K562 (cell line): ENCODE measurements around the gene PRR7. TPM values are rescaled to one million over a fixed set of nuclear protein-coding genes. Genes with fewer than 3 reads are reported as not detected.

Source experiments
- ATAC-seq: fragments of 200-7000 bp; cut with Tn5 transposase; 3 replicates; pipeline ENCODE4 v1.9.1; 2020; ENCODE audit warnings: moderate library complexity
- BruUV-seq: library from RNA; stranded (reverse); fragments of 400-500 nt; replicated peaks from 2 replicates; lab custom pipeline; 2021; lab: Mats Ljungman, UMichigan
- CTCF ChIA-PET: fragments of 300-600 bp; formaldehyde crosslinking; extraction: SDS; loops from one replicate; lab custom pipeline; 2021; ENCODE audit warnings: low intra/inter-chr PET ratio; lab: Yijun Ruan, JAX
- POLR2A ChIA-PET: fragments of 300-600, 350-650 bp; sonication (Branson Sonifier 250); formaldehyde crosslinking; extraction: SDS; loops from one replicate; lab custom pipeline; 2021; ENCODE audit warnings: antibody characterized with exemption, inconsistent platforms; lab: Yijun Ruan, JAX
- DNase-seq, 4 experiments: peaks; one replicate each; pipeline versions ENCODE4 v3.0.0 to v3.0.0-alpha.2; 2011 to 2018; ENCODE audit warnings: low spot score in 3 of 4, mixed read lengths in 3 of 4; ENCODE audit errors: extremely low read depth in 1 of 4
- FAIRE-seq: peaks from 2 replicates; lab custom pipeline; 2011; peaks lifted over from hg19 to GRCh38; lab: Jason Lieb, UNC
- H2AFZ ChIP-seq: 2 replicates; pipeline ENCODE4 v1.6.0; 2011; ENCODE audit warnings: low read depth, low read length, control low read depth, inconsistent platforms
- H3K27ac ChIP-seq: fragments of 200-600 bp; 3 replicates; pipeline ENCODE4 v1.8.0; 2011; ENCODE audit warnings: low read depth, mild to moderate bottlenecking, control low read depth, inconsistent platforms, low read length, moderate library complexity, mixed read lengths; ENCODE audit errors: extremely low read depth
- H3K27me3 ChIP-seq, 2 experiments: fragments of 300-600 bp in 1 of 2; 2 replicates in 1 of 2; 3 replicates in 1 of 2; pipeline versions ENCODE4 v1.6.0 to v1.8.0; 2011; ENCODE audit warnings: inconsistent platforms in 2 of 2, low read length in 2 of 2, mild to moderate bottlenecking in 1 of 2, mixed read lengths in 1 of 2, moderate library complexity in 1 of 2; ENCODE audit not compliant: control insufficient read depth in 2 of 2, insufficient read depth in 2 of 2
- H3K36me3 ChIP-seq: fragments of 300-600 bp; 3 replicates; pipeline ENCODE4 v1.8.0; 2011; ENCODE audit warnings: mild to moderate bottlenecking, low read length, inconsistent platforms; ENCODE audit not compliant: control insufficient read depth, insufficient read depth
- H3K4me1 ChIP-seq, 2 experiments: fragments of 200-600 bp in 1 of 2; replicated peaks in 1 of 2; 2 replicates in 1 of 2; 3 replicates in 1 of 2; pipeline versions ENCODE4 v1.5.1 to v1.8.0; 2011; ENCODE audit warnings: inconsistent platforms in 2 of 2, low read length in 2 of 2, mild to moderate bottlenecking in 1 of 2, mixed read lengths in 1 of 2, moderate library complexity in 1 of 2; ENCODE audit not compliant: control insufficient read depth in 2 of 2, insufficient read depth in 2 of 2
- H3K4me2 ChIP-seq: 2 replicates; pipeline ENCODE4 v1.6.1; 2011; ENCODE audit warnings: low read length, control low read depth, inconsistent platforms, mixed read lengths; ENCODE audit not compliant: insufficient read depth
- H3K4me3 ChIP-seq: fragments of 200-600 bp; sonication (generic), shearing (Covaris generic); 2 replicates; pipeline ENCODE4 v1.5.1; 2016; ENCODE audit warnings: control low read depth, inconsistent platforms
- H3K79me2 ChIP-seq: fragments of 200-600 bp; 3 replicates; pipeline ENCODE4 v1.8.0; 2011; ENCODE audit warnings: low read length, inconsistent platforms; ENCODE audit not compliant: control insufficient read depth, insufficient read depth
- H3K9ac ChIP-seq, 2 experiments: 2 replicates each; pipeline versions ENCODE4 v1.6.0 to v1.6.1; 2011; ENCODE audit warnings: low read depth in 2 of 2, low read length in 2 of 2, control low read depth in 1 of 2, inconsistent platforms in 1 of 2, mild to moderate bottlenecking in 1 of 2, mixed read lengths in 1 of 2; ENCODE audit not compliant: insufficient read depth in 1 of 2
- H3K9me1 ChIP-seq: one replicate; pipeline ENCODE4 v1.6.0; 2011; ENCODE audit warnings: inconsistent platforms, mild to moderate bottlenecking, low read length, moderate library complexity; ENCODE audit not compliant: control insufficient read depth, insufficient read depth
- H3K9me3 ChIP-seq: replicated peaks from 2 replicates; pipeline ENCODE4 v1.5.1; 2011; ENCODE audit warnings: low read depth, low read length, inconsistent platforms; ENCODE audit not compliant: control insufficient read depth, insufficient read depth
- H4K20me1 ChIP-seq: replicated peaks from 2 replicates; pipeline ENCODE4 v1.6.1; 2011; ENCODE audit warnings: low read length, inconsistent platforms, mixed read lengths; ENCODE audit not compliant: control insufficient read depth, insufficient read depth
- CEBPG ChIP-seq, 3 experiments: fragments of 200-800 bp in 1 of 3; sonication (Bioruptor generic) in 1 of 3; sonication (generic) in 1 of 3; formaldehyde crosslinking in 1 of 3; IDR thresholded peaks in 2 of 3; conservative IDR thresholded peaks in 1 of 3; 2 replicates each; pipeline versions ENCODE4 v1.6.1 to v1.8.0; 2016 to 2022; ENCODE audit warnings: missing compliant biosample characterization in 2 of 3, missing genetic modification characterization in 2 of 3, mild to moderate bottlenecking in 1 of 3, missing genetic modification reagents in 1 of 3
- MAFK ChIP-seq: IDR thresholded peaks from 2 replicates; pipeline ENCODE4 v1.6.1; 2011; ENCODE audit warnings: low read length, improper control_type of control experiment
- MYBL2 ChIP-seq, 2 experiments: fragments of 450-650 bp in 1 of 2; sonication (generic) in 1 of 2; formaldehyde crosslinking in 1 of 2; IDR thresholded peaks; 2 replicates each; pipeline versions ENCODE4 v1.6.1 to v1.8.1; 2017 to 2022; ENCODE audit warnings: borderline replicate concordance in 1 of 2, inconsistent platforms in 1 of 2, low read depth in 1 of 2, mild to moderate bottlenecking in 1 of 2, missing genetic modification reagents in 1 of 2, moderate library complexity in 1 of 2
- OTX1 ChIP-seq: fragments of 450-650 bp; formaldehyde crosslinking; IDR thresholded peaks from 2 replicates; pipeline ENCODE4 v1.4.0; 2022; ENCODE audit warnings: mild to moderate bottlenecking
- RBM22 ChIP-seq: fragments of 200-400 bp; formaldehyde crosslinking; IDR thresholded peaks from 2 replicates; pipeline ENCODE4 v1.6.1; 2018; ENCODE audit warnings: low read length, low read depth; ENCODE audit not compliant: poor library complexity, severe bottlenecking
- STAT5A ChIP-seq: IDR thresholded peaks from 2 replicates; pipeline ENCODE4 v1.6.1; 2012; ENCODE audit warnings: low read length, inconsistent platforms, borderline replicate concordance
- TRIM24 ChIP-seq, 2 experiments: fragments of 450-650 bp; IDR thresholded peaks; 2 replicates each; pipeline ENCODE4 v1.6.1; 2016
- ZNF263 ChIP-seq: sonication (generic); formaldehyde crosslinking; IDR thresholded peaks from 2 replicates; pipeline ENCODE4 v1.8.0; 2022; ENCODE audit warnings: mild to moderate bottlenecking, missing genetic modification reagents, borderline replicate concordance
- ZNF551 ChIP-seq: fragments of 250-450 bp; sonication (Bioruptor Pico); IDR thresholded peaks from 2 replicates; pipeline ENCODE4 v1.5.0; 2021; ENCODE audit warnings: mild to moderate bottlenecking, moderate library complexity
- ZNF668 ChIP-seq: fragments of 250-450 bp; sonication (Bioruptor Pico); IDR thresholded peaks from 2 replicates; pipeline ENCODE4 v1.8.0; 2022; ENCODE audit warnings: mild to moderate bottlenecking, inconsistent platforms
- WGBS: fragments of 100-300 bp; shearing (Covaris generic); methylation state at CpG from one replicate; pipeline ENCODE4 v1.1.6; 2016; ENCODE audit warnings: low coverage, mixed read lengths; ENCODE audit not compliant: insufficient coverage; ENCODE audit errors: missing lambda C conversion rate; 5-methylcytosine and 5-hydroxymethylcytosine counted together
- in situ Hi-C: fragments of 300-500 bp; cut with MboI; formaldehyde crosslinking; loops from 4 replicates; pipeline ENCODE4 v1.15.0; 2018; ENCODE audit warnings: inconsistent platforms, mixed read lengths
- intact Hi-C: fragments of 100-400 bp; cut with micrococcal nuclease; formaldehyde crosslinking; loops from 2 replicates; pipeline ENCODE4 v1.14.2; 2022
- polyA plus RNA-seq, 8 experiments: library from polyadenylated mRNA; depleted of rRNA in 4 of 8; stranded (reverse) in 5 of 8; unstranded in 3 of 8; fragments of >200 nt; fragmentation: Nextera tagmentation in 2 of 8; fragmentation: Illumina TruSeq in 1 of 8; extraction: Ambion mirVana in 2 of 8; extraction: Trizol in 1 of 8; gene quantifications; 2 replicates each; pipeline versions ENCODE4 v1.2.1 to v1.2.3, GENCODE V29; 2011 to 2014; ENCODE audit warnings: inconsistent platforms in 1 of 8, missing spikeins in 1 of 8
- total RNA-seq, 7 experiments: library from RNA; depleted of rRNA in 6 of 7; stranded (reverse); fragments of >200 nt in 6 of 7; fragmentation: Illumina TruSeq in 2 of 7; extraction: Trizol in 2 of 7; gene quantifications; 2 replicates each; pipeline versions ENCODE4 v1.2.1 to v1.2.3, GENCODE V29; 2011 to 2021; ENCODE audit warnings: low replicate concordance in 1 of 7
- TF ChIP-seq, protein P1 (sequence below): sonication (generic); formaldehyde crosslinking; IDR thresholded peaks from 2 replicates; pipeline ENCODE4 v1.8.1; 2023; ENCODE audit warnings: mild to moderate bottlenecking, missing genetic modification reagents
- TF ChIP-seq, protein P2 (sequence below): fragments of 450-650 bp; IDR thresholded peaks from 2 replicates; pipeline ENCODE4 v1.6.1; 2017; ENCODE audit warnings: antibody characterized with exemption
- TF ChIP-seq, protein P3 (sequence below), 2 experiments: fragments of 450-650 bp; IDR thresholded peaks; 2 replicates each; pipeline ENCODE4 v1.6.1; 2016

PRR7 gene
- total and polyA plus RNA-seq, 9 of the 15 experiments (the other 6 are each of a cell fraction or from before 2014, with no cell fraction given): 0.80 to 11.3 (median 10.4) TPM; not detected in 4

DNA sequence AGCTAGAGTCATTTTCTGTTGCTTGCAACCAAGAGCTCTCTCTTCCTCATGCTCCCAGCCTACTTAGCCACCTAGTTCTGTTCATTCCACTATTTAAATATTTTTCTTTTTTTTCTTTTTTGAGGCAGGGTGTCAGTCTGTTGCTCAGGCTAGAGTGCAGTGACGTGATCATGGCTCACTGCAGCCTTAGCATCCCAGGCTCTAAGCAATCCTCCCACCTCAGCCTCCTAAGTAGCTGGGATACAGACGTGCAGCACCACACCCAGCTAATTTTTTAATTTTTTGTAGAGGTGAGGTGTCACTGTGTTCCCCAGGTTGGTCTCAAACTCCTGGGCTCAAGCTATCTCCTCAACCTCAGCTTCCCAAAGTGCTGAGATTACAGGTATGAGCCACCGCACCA is 32.1 kb upstream of the PRR7 start:
- Histone ChIP-seq H3K4me2 (no peak overlapping the region), H3K4me3 (no peak overlapping the region), H3K27ac (no peak overlapping the region), H3K9me3 (no peaks in the 10 kb centered on the region), H3K9me1 (no peaks in the 10 kb centered on the region), H3K4me1 (no peaks in the 10 kb centered on the region; a peak in 1 of 5 replicates), H3K9ac (no peak overlapping the region), H3K27me3 (no peaks in the 10 kb centered on the region), H3K79me2 (no peaks in the 10 kb centered on the region), H3K36me3 (no peaks in the 10 kb centered on the region), H4K20me1 (no peaks in the 10 kb centered on the region), H2AFZ (peak overlapping the region; percentile 62; the same call in 1 of the 2 replicates)
- WGBS: 11% methylated on average over 3 of the region's 3 CpGs
- intact Hi-C loops (no loop called here), in situ Hi-C loops (no loop called here)
- ATAC-seq (no peak), FAIRE-seq (no peak), DNase-seq (no peak)
- ChIA-PET POLR2A (interaction anchor here (0.6 to 5.0 kb wide), 10 partner anchors 10 to 75 kb away, joined by 3 to 32 read pairs (median 4); partner anchors contain the start of genes GRK6 and PRR7), CTCF (no interaction called here)
- BruUV-seq: no TSS peak
- TF ChIP-seq, protein P1, sequence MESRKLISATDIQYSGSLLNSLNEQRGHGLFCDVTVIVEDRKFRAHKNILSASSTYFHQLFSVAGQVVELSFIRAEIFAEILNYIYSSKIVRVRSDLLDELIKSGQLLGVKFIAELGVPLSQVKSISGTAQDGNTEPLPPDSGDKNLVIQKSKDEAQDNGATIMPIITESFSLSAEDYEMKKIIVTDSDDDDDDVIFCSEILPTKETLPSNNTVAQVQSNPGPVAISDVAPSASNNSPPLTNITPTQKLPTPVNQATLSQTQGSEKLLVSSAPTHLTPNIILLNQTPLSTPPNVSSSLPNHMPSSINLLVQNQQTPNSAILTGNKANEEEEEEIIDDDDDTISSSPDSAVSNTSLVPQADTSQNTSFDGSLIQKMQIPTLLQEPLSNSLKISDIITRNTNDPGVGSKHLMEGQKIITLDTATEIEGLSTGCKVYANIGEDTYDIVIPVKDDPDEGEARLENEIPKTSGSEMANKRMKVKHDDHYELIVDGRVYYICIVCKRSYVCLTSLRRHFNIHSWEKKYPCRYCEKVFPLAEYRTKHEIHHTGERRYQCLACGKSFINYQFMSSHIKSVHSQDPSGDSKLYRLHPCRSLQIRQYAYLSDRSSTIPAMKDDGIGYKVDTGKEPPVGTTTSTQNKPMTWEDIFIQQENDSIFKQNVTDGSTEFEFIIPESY: no peak
- TF ChIP-seq MAFK (no peak), ZNF551 (CRISPR knock-in tag) (no peak), TRIM24 (IDR thresholded peaks at IDR 0.05) (no peak), RBM22 (no peak), ZNF668 (CRISPR knock-in tag) (no peak), OTX1 (CRISPR knock-in tag) (no peak), MYBL2 (IDR thresholded peaks at IDR 0.05; ENCODE audit: low read depth) (no peak), MYBL2 (CRISPR knock-in tag; IDR thresholded peaks at IDR 0.05; ENCODE audit: borderline replicate concordance) (no peak), ZNF263 (CRISPR knock-in tag) (no peak), CEBPG (CRISPR knock-in tag; IDR thresholded peaks at IDR 0.05) (no peak), CEBPG (tag; conservative IDR thresholded peaks at IDR 0.05 in 1 of 2, IDR thresholded peaks at IDR 0.05 in 1 of 2) (no peak), STAT5A (no peak)
- TF ChIP-seq, protein P2, sequence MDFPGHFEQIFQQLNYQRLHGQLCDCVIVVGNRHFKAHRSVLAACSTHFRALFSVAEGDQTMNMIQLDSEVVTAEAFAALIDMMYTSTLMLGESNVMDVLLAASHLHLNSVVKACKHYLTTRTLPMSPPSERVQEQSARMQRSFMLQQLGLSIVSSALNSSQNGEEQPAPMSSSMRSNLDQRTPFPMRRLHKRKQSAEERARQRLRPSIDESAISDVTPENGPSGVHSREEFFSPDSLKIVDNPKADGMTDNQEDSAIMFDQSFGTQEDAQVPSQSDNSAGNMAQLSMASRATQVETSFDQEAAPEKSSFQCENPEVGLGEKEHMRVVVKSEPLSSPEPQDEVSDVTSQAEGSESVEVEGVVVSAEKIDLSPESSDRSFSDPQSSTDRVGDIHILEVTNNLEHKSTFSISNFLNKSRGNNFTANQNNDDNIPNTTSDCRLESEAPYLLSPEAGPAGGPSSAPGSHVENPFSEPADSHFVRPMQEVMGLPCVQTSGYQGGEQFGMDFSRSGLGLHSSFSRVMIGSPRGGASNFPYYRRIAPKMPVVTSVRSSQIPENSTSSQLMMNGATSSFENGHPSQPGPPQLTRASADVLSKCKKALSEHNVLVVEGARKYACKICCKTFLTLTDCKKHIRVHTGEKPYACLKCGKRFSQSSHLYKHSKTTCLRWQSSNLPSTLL: no peak
- TF ChIP-seq, protein P3, sequence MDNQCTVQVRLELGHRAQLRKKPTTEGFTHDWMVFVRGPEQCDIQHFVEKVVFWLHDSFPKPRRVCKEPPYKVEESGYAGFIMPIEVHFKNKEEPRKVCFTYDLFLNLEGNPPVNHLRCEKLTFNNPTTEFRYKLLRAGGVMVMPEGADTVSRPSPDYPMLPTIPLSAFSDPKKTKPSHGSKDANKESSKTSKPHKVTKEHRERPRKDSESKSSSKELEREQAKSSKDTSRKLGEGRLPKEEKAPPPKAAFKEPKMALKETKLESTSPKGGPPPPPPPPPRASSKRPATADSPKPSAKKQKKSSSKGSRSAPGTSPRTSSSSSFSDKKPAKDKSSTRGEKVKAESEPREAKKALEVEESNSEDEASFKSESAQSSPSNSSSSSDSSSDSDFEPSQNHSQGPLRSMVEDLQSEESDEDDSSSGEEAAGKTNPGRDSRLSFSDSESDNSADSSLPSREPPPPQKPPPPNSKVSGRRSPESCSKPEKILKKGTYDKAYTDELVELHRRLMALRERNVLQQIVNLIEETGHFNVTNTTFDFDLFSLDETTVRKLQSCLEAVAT (IDR thresholded peaks at IDR 0.05): no peak
